Adrenal gland (tissue), 5 donors: ENCODE results near the gene NF1.

ENCODE experiments used
- POLR2A ChIP-seq, 2 donors: fragments of 450-650 bp; IDR thresholded peaks; one replicate each; pipeline ENCODE4 v1.6.1; 2017; ENCODE audit warnings: antibody characterized with exemption in 2 of 2, mild to moderate bottlenecking in 2 of 2, moderate library complexity in 1 of 2
- TF ChIP-seq, protein P1 (sequence below), 6 experiments: fragments of 450-650 bp in 4 of 6; fragments of 200-600 bp in 2 of 6; sonication (generic) in 1 of 6; IDR thresholded peaks; 1 replicate in 5 of 6; 2 replicates in 1 of 6; pipeline versions ENCODE4 v1.5.1 to v1.8.0; 2016 to 2021; ENCODE audit warnings: antibody characterized with exemption in 6 of 6, mild to moderate bottlenecking in 2 of 6, moderate library complexity in 1 of 6
- donor health status: DM: no; HTN: no; CAD: no.

DNA sequence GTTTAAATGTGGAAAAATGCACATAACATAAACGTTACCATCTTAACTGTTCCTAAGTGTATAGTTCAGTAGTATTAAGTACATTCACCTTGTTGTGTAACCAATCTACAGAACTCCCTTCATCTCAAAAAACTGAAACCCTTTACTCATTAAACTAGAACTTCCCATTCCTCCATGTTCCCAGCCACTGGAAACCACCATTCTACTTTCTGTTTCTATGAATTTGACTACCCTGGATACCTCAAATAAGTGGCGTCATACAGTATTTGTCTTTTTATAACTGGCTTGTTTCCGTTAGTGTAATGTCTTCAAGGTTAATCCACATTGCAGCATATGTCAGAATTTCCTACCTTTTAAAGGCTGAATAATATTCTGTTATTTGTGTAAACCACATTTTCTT, 38.2 kb downstream of the NF1 start:
- TF ChIP-seq, protein P1, sequence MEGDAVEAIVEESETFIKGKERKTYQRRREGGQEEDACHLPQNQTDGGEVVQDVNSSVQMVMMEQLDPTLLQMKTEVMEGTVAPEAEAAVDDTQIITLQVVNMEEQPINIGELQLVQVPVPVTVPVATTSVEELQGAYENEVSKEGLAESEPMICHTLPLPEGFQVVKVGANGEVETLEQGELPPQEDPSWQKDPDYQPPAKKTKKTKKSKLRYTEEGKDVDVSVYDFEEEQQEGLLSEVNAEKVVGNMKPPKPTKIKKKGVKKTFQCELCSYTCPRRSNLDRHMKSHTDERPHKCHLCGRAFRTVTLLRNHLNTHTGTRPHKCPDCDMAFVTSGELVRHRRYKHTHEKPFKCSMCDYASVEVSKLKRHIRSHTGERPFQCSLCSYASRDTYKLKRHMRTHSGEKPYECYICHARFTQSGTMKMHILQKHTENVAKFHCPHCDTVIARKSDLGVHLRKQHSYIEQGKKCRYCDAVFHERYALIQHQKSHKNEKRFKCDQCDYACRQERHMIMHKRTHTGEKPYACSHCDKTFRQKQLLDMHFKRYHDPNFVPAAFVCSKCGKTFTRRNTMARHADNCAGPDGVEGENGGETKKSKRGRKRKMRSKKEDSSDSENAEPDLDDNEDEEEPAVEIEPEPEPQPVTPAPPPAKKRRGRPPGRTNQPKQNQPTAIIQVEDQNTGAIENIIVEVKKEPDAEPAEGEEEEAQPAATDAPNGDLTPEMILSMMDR (IDR thresholded peaks at IDR 0.05) = no peak
- no peak for TF ChIP-seq POLR2A (IDR thresholded peaks at IDR 0.05)
